Mesenchymal stem cell (in vitro differentiated cells and primary cell): ENCODE results near the gene MYL12A.
"Not testable (repeated sequence)": the region's sequence is repeated elsewhere in the genome, so short reads cannot be mapped to it uniquely, and the experiment has no call there.

ENCODE experiments used
- DNase-seq: peaks from one replicate; pipeline ENCODE4 v3.0.0-alpha.2; 2013
- H2AFZ ChIP-seq: one replicate; pipeline ENCODE4 v1.6.1; 2013; ENCODE audit warnings: low read depth, mild to moderate bottlenecking, control low read depth, inconsistent platforms, low read length, moderate library complexity
- H2AK5ac ChIP-seq: 2 replicates; pipeline ENCODE4 v1.6.1; 2013; ENCODE audit warnings: low read length, moderate library complexity, mild to moderate bottlenecking, inconsistent platforms; ENCODE audit not compliant: severe bottlenecking
- H2BK120ac ChIP-seq: one replicate; pipeline ENCODE4 v1.6.1; 2013; ENCODE audit warnings: low read depth, mild to moderate bottlenecking, inconsistent platforms, low read length, moderate library complexity
- H2BK12ac ChIP-seq, 2 experiments: one replicate each; pipeline ENCODE4 v1.6.1; 2013; ENCODE audit warnings: inconsistent platforms in 2 of 2, low read length in 2 of 2, mild to moderate bottlenecking in 2 of 2, moderate library complexity in 2 of 2, control low read depth in 1 of 2
- H2BK15ac ChIP-seq: one replicate; pipeline ENCODE4 v1.6.1; 2013; ENCODE audit warnings: mild to moderate bottlenecking, low read depth, inconsistent platforms; ENCODE audit not compliant: poor library complexity, severe bottlenecking
- H2BK5ac ChIP-seq: 2 replicates; pipeline ENCODE4 v1.6.1; 2013; ENCODE audit warnings: low read depth, mild to moderate bottlenecking, low read length, control low read depth, inconsistent platforms; ENCODE audit not compliant: poor library complexity, severe bottlenecking
- H3K14ac ChIP-seq, 2 experiments: one replicate each; pipeline ENCODE4 v1.6.1; 2013; ENCODE audit warnings: inconsistent platforms in 2 of 2, low read length in 2 of 2, control low read depth in 1 of 2, mild to moderate bottlenecking in 1 of 2, moderate library complexity in 1 of 2
- H3K18ac ChIP-seq, 2 experiments: one replicate each; pipeline ENCODE4 v1.6.1; 2013; ENCODE audit warnings: inconsistent platforms in 2 of 2, low read length in 2 of 2, control low read depth in 1 of 2, low read depth in 1 of 2, mild to moderate bottlenecking in 1 of 2
- H3K23ac ChIP-seq, 2 experiments: one replicate each; pipeline ENCODE4 v1.6.1; 2013; ENCODE audit warnings: inconsistent platforms in 2 of 2, low read length in 2 of 2, mild to moderate bottlenecking in 2 of 2, moderate library complexity in 2 of 2, control low read depth in 1 of 2
- H3K27ac ChIP-seq: 2 replicates; pipeline ENCODE4 v1.5.1; 2013; ENCODE audit warnings: mild to moderate bottlenecking, moderate library complexity, low read length, control low read depth, inconsistent platforms; ENCODE audit not compliant: poor library complexity, severe bottlenecking
- H3K27me3 ChIP-seq, 2 experiments: 2 replicates each; pipeline versions ENCODE4 v1.6.1 to v1.7.0; 2013; ENCODE audit warnings: low read length in 2 of 2, mild to moderate bottlenecking in 2 of 2, moderate library complexity in 2 of 2, control low read depth in 1 of 2, inconsistent platforms in 1 of 2; ENCODE audit not compliant: control insufficient read depth in 1 of 2, insufficient read depth in 1 of 2
- H3K36me3 ChIP-seq, 2 experiments: 2 replicates each; pipeline versions ENCODE4 v1.6.1 to v1.7.0; 2013; ENCODE audit warnings: low read length in 2 of 2, control low read depth in 1 of 2, inconsistent platforms in 1 of 2, low read depth in 1 of 2, mild to moderate bottlenecking in 1 of 2; ENCODE audit not compliant: insufficient read depth in 2 of 2, control insufficient read depth in 1 of 2
- H3K4ac ChIP-seq, 2 experiments: one replicate each; pipeline ENCODE4 v1.6.1; 2013; ENCODE audit warnings: inconsistent platforms in 2 of 2, low read length in 2 of 2, mild to moderate bottlenecking in 2 of 2, moderate library complexity in 2 of 2, control low read depth in 1 of 2, low read depth in 1 of 2
- H3K4me1 ChIP-seq: 2 replicates; pipeline ENCODE4 v1.6.1; 2013; ENCODE audit warnings: low read depth, low read length, control low read depth; ENCODE audit not compliant: control insufficient read depth, insufficient read depth
- H3K4me2 ChIP-seq: 2 replicates; pipeline ENCODE4 v1.6.1; 2013; ENCODE audit warnings: low read length, mild to moderate bottlenecking, inconsistent platforms; ENCODE audit not compliant: poor library complexity, severe bottlenecking
- H3K4me3 ChIP-seq, 2 experiments: 2 replicates each; pipeline versions ENCODE4 v1.5.1 to v1.7.0; 2013; ENCODE audit warnings: low read length in 2 of 2, mild to moderate bottlenecking in 2 of 2, control low read depth in 1 of 2, low read depth in 1 of 2; ENCODE audit not compliant: insufficient read depth in 1 of 2
- H3K79me1 ChIP-seq: replicated peaks from 2 replicates; pipeline ENCODE4 v1.6.1; 2013; ENCODE audit warnings: mild to moderate bottlenecking, control low read depth, low read length, inconsistent platforms; ENCODE audit not compliant: poor library complexity, severe bottlenecking
- H3K9ac ChIP-seq: 2 replicates; pipeline ENCODE4 v1.7.0; 2013; ENCODE audit warnings: mild to moderate bottlenecking, low read length, moderate library complexity
- H3K9me3 ChIP-seq: 2 replicates; pipeline ENCODE4 v1.7.0; 2013; ENCODE audit warnings: mild to moderate bottlenecking, low read length; ENCODE audit not compliant: control insufficient read depth
- H4K8ac ChIP-seq: one replicate; pipeline ENCODE4 v1.6.1; 2013; ENCODE audit warnings: inconsistent platforms, mild to moderate bottlenecking, low read length, moderate library complexity
- H4K91ac ChIP-seq: one replicate; pipeline ENCODE4 v1.6.1; 2013; ENCODE audit warnings: mild to moderate bottlenecking, low read length, inconsistent platforms
- WGBS: methylation state at CpG from one replicate; pipeline ENCODE4 v1.1.7; 2013; ENCODE audit warnings: mixed read lengths; 5-methylcytosine and 5-hydroxymethylcytosine counted together

MYL12A gene

GRCh38 chr18:3273042-3273441 is 25.4 kb downstream of the MYL12A start:
- Histone ChIP-seq H2AFZ (no peak overlapping the region), H3K4me3 (no peak overlapping the region), H2BK15ac (no peak overlapping the region), H3K9me3 (no peaks in the 10 kb centered on the region), H2AK5ac (no peak overlapping the region), H3K79me1 (peaks cover 2% of the 10 kb centered on the region), H3K14ac (no peak overlapping the region), H3K23ac (no peak overlapping the region), H3K9ac (no peak overlapping the region), H2BK12ac (no peak overlapping the region), H3K36me3 (peaks cover 3 to 53% of the 10 kb centered on the region in 2 experiments), H2BK120ac (no peak overlapping the region), H3K4ac (no peak overlapping the region), H4K8ac (no peak overlapping the region), H3K27me3 (no peaks in the 10 kb centered on the region), H2BK5ac (no peak overlapping the region), H3K18ac (no peak overlapping the region), H3K4me1 (no peaks in the 10 kb centered on the region), H3K27ac (no peak overlapping the region), H4K91ac (no peak overlapping the region), H3K4me2 (no peak overlapping the region)
- WGBS, result 50% methylated on average over 2 of the region's 3 CpGs
- no peak for DNase-seq

GRCh38 chr18:3277643-3278213 is 30.1 kb downstream of the MYL12A start:
- not testable (repeated sequence) for DNase-seq

GRCh38 chr18:3279201-3280185 is 31.9 kb downstream of the MYL12A start:
- H2AK5ac ChIP-seq, result peak overlapping the region; percentile 26
- H3K9me3 ChIP-seq, result no peaks in the 10 kb centered on the region
- H4K8ac ChIP-seq, result no peak overlapping the region
- no peak overlapping the region for H3K4me2 ChIP-seq
- no peak overlapping the region for H3K27ac ChIP-seq
- peaks cover 2% of the 10 kb centered on the region for H3K4me1 ChIP-seq
- H2BK15ac ChIP-seq, result no peak overlapping the region
- peak overlapping the region in 1 of 2 experiments; percentile 55 for H3K14ac ChIP-seq
- no peak overlapping the region for H3K23ac ChIP-seq
- H3K4ac ChIP-seq, result no peak overlapping the region
- 78% methylated on average over 12 of the region's 14 CpGs for WGBS
- no peaks in the 10 kb centered on the region for H3K27me3 ChIP-seq
- no peak for DNase-seq
- no peak overlapping the region for H4K91ac ChIP-seq
- peaks cover 6% of the 10 kb centered on the region for H3K79me1 ChIP-seq
- peak overlapping the region in 1 of 2 experiments; percentile 57 for H3K18ac ChIP-seq
- H2BK120ac ChIP-seq, result no peak overlapping the region
- no peak overlapping the region for H2BK5ac ChIP-seq
- H2BK12ac ChIP-seq, result peak overlapping the region in 1 of 2 experiments; percentile 42
- peaks cover 6 to 48% of the 10 kb centered on the region in 2 experiments for H3K36me3 ChIP-seq
- H3K4me3 ChIP-seq, result no peak overlapping the region
- H3K9ac ChIP-seq, result peak overlapping the region; percentile 63
- no peak overlapping the region for H2AFZ ChIP-seq

More at GRCh38 chr18:3277643-3278213, 30.1 kb downstream of the MYL12A start:
- H2AFZ ChIP-seq, H3K9ac ChIP-seq, H3K4me1 ChIP-seq, H3K4ac ChIP-seq, H3K4me3 ChIP-seq, H3K23ac ChIP-seq, H3K79me1 ChIP-seq, H4K8ac ChIP-seq, H2BK12ac ChIP-seq, H3K27ac ChIP-seq, H2BK15ac ChIP-seq, H3K27me3 ChIP-seq, H3K14ac ChIP-seq, H4K91ac ChIP-seq, H2BK5ac ChIP-seq, H3K18ac ChIP-seq, H3K4me2 ChIP-seq, H3K9me3 ChIP-seq, H2AK5ac ChIP-seq, H2BK120ac ChIP-seq: not testable (repeated sequence)
- 99% methylated on average over 4 of the region's 7 CpGs for WGBS
- H3K36me3 ChIP-seq, result peaks cover 9 to 65% of the 10 kb centered on the region in 2 experiments
